SK-N-SH (cell line): Measurements from ENCODE around the gene WWC2. TPM values are rescaled to one million over a fixed set of nuclear protein-coding genes. Genes with fewer than 3 reads are reported as not detected.
A peak's percentile ranks its signal among the peaks of the same experiment; 100 is the strongest.

Experiments used
- CTCF ChIA-PET: fragments of 300-600, 350-600 bp; formaldehyde crosslinking; extraction: SDS; loops from one replicate; lab custom pipeline; 2021; lab: Yijun Ruan, JAX
- POLR2A ChIA-PET: fragments of 350-600 bp; sonication (Branson Sonifier 250); formaldehyde crosslinking; extraction: SDS; loops from one replicate; lab custom pipeline; 2020; ENCODE audit warnings: antibody characterized with exemption, inconsistent platforms; lab: Yijun Ruan, JAX
- DNase-seq: peaks from one replicate; pipeline ENCODE4 v3.0.0; 2012
- H2AFZ ChIP-seq: fragments of 200-600 bp; sonication (generic); 2 replicates; pipeline ENCODE4 v1.8.1; 2016; ENCODE audit warnings: antibody characterized with exemption, mild to moderate bottlenecking, low read depth
- H3F3A ChIP-seq: fragments of 200-600 bp; sonication (generic); replicated peaks from 2 replicates; pipeline ENCODE3; 2016; ENCODE audit warnings: antibody characterized with exemption, mild to moderate bottlenecking; ENCODE audit not compliant: insufficient read depth
- H3K27ac ChIP-seq, 2 experiments: fragments of 200-500 bp in 1 of 2; fragments of 200-600 bp in 1 of 2; sonication (Bioruptor generic) in 1 of 2; sonication (generic), shearing (Covaris generic) in 1 of 2; 2 replicates each; pipeline versions ENCODE4 v1.5.1 to v1.6.1; 2014 to 2016; ENCODE audit warnings: low read depth in 2 of 2, inconsistent platforms in 1 of 2, low read length in 1 of 2, mild to moderate bottlenecking in 1 of 2, mixed read lengths in 1 of 2
- H3K27me3 ChIP-seq: fragments of 200-600 bp; sonication (generic), shearing (Covaris generic); 2 replicates; pipeline ENCODE4 v1.6.1; 2016; ENCODE audit warnings: mixed run types; ENCODE audit not compliant: insufficient read depth
- H3K36me3 ChIP-seq, 2 experiments: fragments of 200-500 bp in 1 of 2; fragments of 200-600 bp in 1 of 2; sonication (Bioruptor generic) in 1 of 2; sonication (generic) in 1 of 2; replicated peaks in 1 of 2; 2 replicates each; pipeline versions ENCODE3 to v1.5.1; 2014 to 2016; ENCODE audit warnings: low read length in 1 of 2, mild to moderate bottlenecking in 1 of 2; ENCODE audit not compliant: insufficient read depth in 2 of 2, control insufficient read depth in 1 of 2
- H3K4me1 ChIP-seq, 2 experiments: fragments of 200-500 bp in 1 of 2; fragments of 200-600 bp in 1 of 2; sonication (Bioruptor generic) in 1 of 2; sonication (generic), shearing (Covaris generic) in 1 of 2; 2 replicates each; pipeline versions ENCODE4 v1.5.1 to v1.6.1; 2014 to 2016; ENCODE audit warnings: low read depth in 1 of 2, low read length in 1 of 2, mixed run types in 1 of 2; ENCODE audit not compliant: insufficient read depth in 2 of 2, control insufficient read depth in 1 of 2
- H3K4me2 ChIP-seq: fragments of 200-600 bp; sonication (generic), shearing (Covaris generic); 2 replicates; pipeline ENCODE4 v1.6.1; 2017; ENCODE audit warnings: mixed run types
- H3K4me3 ChIP-seq, 2 experiments: fragments of 200-500 bp in 1 of 2; fragments of 200-600 bp in 1 of 2; sonication (Bioruptor generic) in 1 of 2; sonication (generic), shearing (Covaris generic) in 1 of 2; 2 replicates each; pipeline versions ENCODE4 v1.5.1 to v1.8.1; 2014 to 2016; ENCODE audit warnings: low read depth in 2 of 2, inconsistent platforms in 1 of 2, low read length in 1 of 2, mild to moderate bottlenecking in 1 of 2, mixed read lengths in 1 of 2, moderate library complexity in 1 of 2
- H3K79me2 ChIP-seq: fragments of 200-600 bp; sonication (generic); 2 replicates; pipeline ENCODE4 v1.8.1; 2017; ENCODE audit warnings: mild to moderate bottlenecking; ENCODE audit not compliant: insufficient read depth
- H3K9ac ChIP-seq: fragments of 200-600 bp; sonication (generic); 2 replicates; pipeline ENCODE4 v1.6.1; 2017; ENCODE audit warnings: mixed run types
- H3K9me2 ChIP-seq: fragments of 200-600 bp; sonication (generic); 2 replicates; pipeline ENCODE4 v1.6.1; 2017; ENCODE audit warnings: mixed run types
- H3K9me3 ChIP-seq: fragments of 200-600 bp; sonication (generic); 2 replicates; pipeline ENCODE4 v1.6.1; 2017; ENCODE audit warnings: mixed run types, mild to moderate bottlenecking, moderate library complexity
- H4K20me1 ChIP-seq: fragments of 200-600 bp; sonication (generic); 2 replicates; pipeline ENCODE4 v1.6.1; 2017; ENCODE audit warnings: mild to moderate bottlenecking, mixed run types; ENCODE audit not compliant: insufficient read depth
- CHD2 ChIP-seq: fragments of 150-350 bp; IDR thresholded peaks from 2 replicates; pipeline ENCODE4 v1.6.1; 2018; ENCODE audit warnings: low read length; ENCODE audit not compliant: partially characterized antibody
- ELF1 ChIP-seq: IDR thresholded peaks from 2 replicates; pipeline ENCODE4 v1.4.0; 2012
- EZH2phosphoT487 ChIP-seq: fragments of 200-600 bp; sonication (generic); IDR thresholded peaks from 2 replicates; pipeline ENCODE4 v1.6.1; 2017; ENCODE audit warnings: low read depth, mixed run types, mild to moderate bottlenecking, antibody characterized with exemption, moderate library complexity, borderline replicate concordance
- FOSL2 ChIP-seq: IDR thresholded peaks from 2 replicates; pipeline ENCODE4 v1.4.0; 2012; ENCODE audit warnings: low read depth, mild to moderate bottlenecking, moderate library complexity, borderline replicate concordance
- FOXJ3 ChIP-seq: sonication (generic); formaldehyde crosslinking; IDR thresholded peaks from 2 replicates; pipeline ENCODE4 v1.5.1; 2020; ENCODE audit warnings: mild to moderate bottlenecking, missing genetic modification reagents
- GABPA ChIP-seq: IDR thresholded peaks from 2 replicates; pipeline ENCODE4 v1.4.0; 2012; ENCODE audit warnings: low read depth, mild to moderate bottlenecking
- IRF3 ChIP-seq: fragments of 150-350 bp; IDR thresholded peaks from 2 replicates; pipeline ENCODE4 v1.6.1; 2016; ENCODE audit warnings: mild to moderate bottlenecking, low read depth, low read length
- JUND ChIP-seq: IDR thresholded peaks from 2 replicates; pipeline ENCODE4 v1.4.0; 2012
- MXI1 ChIP-seq: IDR thresholded peaks from 2 replicates; pipeline ENCODE4 v1.6.1; 2012; ENCODE audit warnings: mild to moderate bottlenecking, low read depth, low read length, improper control_type of control experiment
- NFIC ChIP-seq: IDR thresholded peaks from 2 replicates; pipeline ENCODE4 v1.4.0; 2012; ENCODE audit warnings: borderline replicate concordance
- POLR2AphosphoS5 ChIP-seq: IDR thresholded peaks from 2 replicates; pipeline ENCODE4 v1.6.1; 2012; ENCODE audit warnings: low read depth, low read length
- RCOR1 ChIP-seq: fragments of 150-350 bp; IDR thresholded peaks from 2 replicates; pipeline ENCODE4 v1.6.1; 2017; ENCODE audit warnings: antibody characterized with exemption, low read length
- RXRA ChIP-seq: IDR thresholded peaks from 2 replicates; pipeline ENCODE4 v1.4.0; 2012; ENCODE audit warnings: low read depth, mild to moderate bottlenecking, borderline replicate concordance
- TAF1 ChIP-seq: IDR thresholded peaks from 2 replicates; pipeline ENCODE4 v1.6.1; 2012; ENCODE audit warnings: low read depth, mild to moderate bottlenecking, low read length, moderate library complexity, borderline replicate concordance
- TCF12 ChIP-seq: IDR thresholded peaks from 2 replicates; pipeline ENCODE4 v1.4.0; 2012
- TEAD4 ChIP-seq: IDR thresholded peaks from 2 replicates; pipeline ENCODE4 v1.4.0; 2012; ENCODE audit warnings: mild to moderate bottlenecking, borderline replicate concordance; ENCODE audit not compliant: insufficient read depth
- USF2 ChIP-seq: fragments of 150-350 bp; IDR thresholded peaks from 2 replicates; pipeline ENCODE4 v1.6.1; 2017; ENCODE audit warnings: antibody characterized with exemption, low read length, low read depth, borderline replicate concordance
- WGBS: methylation state at CpG from one replicate; pipeline ENCODE4 v1.1.6; 2017; ENCODE audit warnings: low lambda C conversion rate; 5-methylcytosine and 5-hydroxymethylcytosine counted together
- polyA plus RNA-seq, 3 experiments: library from polyadenylated mRNA; depleted of rRNA; stranded (reverse); fragments of >200 nt; gene quantifications; 2 replicates each; pipeline ENCODE4 v1.2.3, GENCODE V29; 2012
- TF ChIP-seq, protein P1 (sequence below): IDR thresholded peaks from 2 replicates; pipeline ENCODE4 v1.4.0; 2012; ENCODE audit warnings: low read depth, borderline replicate concordance
- TF ChIP-seq, protein P2 (sequence below): IDR thresholded peaks from 2 replicates; pipeline ENCODE4; 2012
- TF ChIP-seq, protein P3 (sequence below): IDR thresholded peaks from 2 replicates; pipeline ENCODE4 v1.4.0; 2012; ENCODE audit warnings: low read depth

Gene WWC2
- polyA plus RNA-seq, 1 of the 3 experiments (the other 2 are of a cell fraction) = 18.4 TPM

DNA sequence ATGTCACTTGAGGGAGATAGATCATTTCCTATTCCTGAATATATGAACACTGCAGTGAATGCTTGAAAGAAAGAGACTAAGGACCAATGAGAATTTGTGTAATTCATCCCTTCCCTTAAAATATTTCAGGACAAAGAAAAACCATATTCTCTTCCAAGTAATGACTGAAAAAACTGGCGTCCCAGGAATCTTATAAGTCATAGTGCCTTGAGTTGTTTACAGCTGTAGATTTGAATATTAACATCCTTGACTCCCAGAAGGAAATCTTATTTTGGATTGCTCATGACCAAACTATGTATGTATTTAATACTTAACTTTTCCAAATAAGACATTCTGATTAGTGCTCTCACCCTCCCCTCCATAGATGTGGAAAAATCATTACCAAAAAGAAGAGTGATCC lies 165.6 kb downstream of the WWC2 start:
- no peak overlapping the region for H3K4me3 ChIP-seq
- peaks cover 40 to 55% of the 10 kb centered on the region in 2 experiments for H3K36me3 ChIP-seq
- H2AFZ ChIP-seq = no peak overlapping the region
- 0 out of 2 replicates have a peak, but pooled peaks cover 3% of the 10 kb centered on the region for H4K20me1 ChIP-seq
- H3K9me3 ChIP-seq = no peaks in the 10 kb centered on the region
- H3K79me2 ChIP-seq = no peaks in the 10 kb centered on the region
- no peaks in the 10 kb centered on the region for H3K27me3 ChIP-seq
- H3K4me2 ChIP-seq = no peak overlapping the region; the same call in 1 of the 2 replicates
- H3K4me1 ChIP-seq = peaks cover 5 to 23% of the 10 kb centered on the region in 2 experiments; a peak in 2 of 4 replicates
- no peak for DNase-seq
- H3K27ac ChIP-seq = no peak overlapping the region
- H3F3A ChIP-seq = peaks cover 14% of the 10 kb centered on the region
- no peak overlapping the region for H3K9ac ChIP-seq
- 54% methylated on average over 1 of the region's 1 CpG for WGBS
- ChIA-PET CTCF (interaction anchor here (0.7 to 5.0 kb wide), 5 partner anchors 8 to 1266 kb away, joined by 3 to 84 read pairs (median 74); no protein-coding TSS in a partner anchor), POLR2A (no interaction called here)
- TF ChIP-seq FOSL2 (0 out of 2 replicates have a peak, but pooled peaks have one; percentile 3), CHD2 (no peak)
- H3K9me2 ChIP-seq = no peaks in the 10 kb centered on the region

DNA sequence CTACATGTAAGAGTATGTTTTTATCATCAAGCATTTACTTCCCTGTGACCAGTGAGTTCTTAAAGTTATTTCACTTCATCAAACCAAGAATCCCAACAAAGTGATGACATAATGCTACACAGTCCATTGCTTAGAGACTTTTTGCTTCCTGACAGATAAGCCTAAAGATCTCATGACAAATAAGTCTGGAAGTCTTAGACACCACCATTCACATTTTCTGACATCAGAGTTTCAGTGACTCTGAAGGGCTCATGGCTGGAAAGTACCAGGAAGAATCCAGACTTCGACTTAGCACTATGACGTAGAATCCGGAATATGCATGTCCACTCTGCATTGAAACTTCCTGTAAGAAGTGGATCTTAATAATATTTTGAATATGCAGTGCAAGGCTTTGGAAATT lies 167.3 kb downstream of the WWC2 start:
- Histone ChIP-seq H3K4me2 (no peak overlapping the region), H3K9me2 (no peaks in the 10 kb centered on the region), H2AFZ (no peak overlapping the region), H3K27me3 (no peaks in the 10 kb centered on the region)
- DNase-seq = no peak
- TF ChIP-seq, protein P1, sequence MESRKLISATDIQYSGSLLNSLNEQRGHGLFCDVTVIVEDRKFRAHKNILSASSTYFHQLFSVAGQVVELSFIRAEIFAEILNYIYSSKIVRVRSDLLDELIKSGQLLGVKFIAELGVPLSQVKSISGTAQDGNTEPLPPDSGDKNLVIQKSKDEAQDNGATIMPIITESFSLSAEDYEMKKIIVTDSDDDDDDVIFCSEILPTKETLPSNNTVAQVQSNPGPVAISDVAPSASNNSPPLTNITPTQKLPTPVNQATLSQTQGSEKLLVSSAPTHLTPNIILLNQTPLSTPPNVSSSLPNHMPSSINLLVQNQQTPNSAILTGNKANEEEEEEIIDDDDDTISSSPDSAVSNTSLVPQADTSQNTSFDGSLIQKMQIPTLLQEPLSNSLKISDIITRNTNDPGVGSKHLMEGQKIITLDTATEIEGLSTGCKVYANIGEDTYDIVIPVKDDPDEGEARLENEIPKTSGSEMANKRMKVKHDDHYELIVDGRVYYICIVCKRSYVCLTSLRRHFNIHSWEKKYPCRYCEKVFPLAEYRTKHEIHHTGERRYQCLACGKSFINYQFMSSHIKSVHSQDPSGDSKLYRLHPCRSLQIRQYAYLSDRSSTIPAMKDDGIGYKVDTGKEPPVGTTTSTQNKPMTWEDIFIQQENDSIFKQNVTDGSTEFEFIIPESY = no peak
- TF ChIP-seq RCOR1 (no peak), USF2 (no peak), FOSL2 (no peak), GABPA (no peak), POLR2AphosphoS5 (no peak), CHD2 (no peak), ELF1 (no peak), JUND (no peak), IRF3 (no peak), FOXJ3 (CRISPR knock-in tag) (no peak), RXRA (no peak), TEAD4 (no peak), NFIC (no peak), TCF12 (no peak), MXI1 (no peak), TAF1 (no peak), EZH2phosphoT487 (no peak)
- TF ChIP-seq, protein P2, sequence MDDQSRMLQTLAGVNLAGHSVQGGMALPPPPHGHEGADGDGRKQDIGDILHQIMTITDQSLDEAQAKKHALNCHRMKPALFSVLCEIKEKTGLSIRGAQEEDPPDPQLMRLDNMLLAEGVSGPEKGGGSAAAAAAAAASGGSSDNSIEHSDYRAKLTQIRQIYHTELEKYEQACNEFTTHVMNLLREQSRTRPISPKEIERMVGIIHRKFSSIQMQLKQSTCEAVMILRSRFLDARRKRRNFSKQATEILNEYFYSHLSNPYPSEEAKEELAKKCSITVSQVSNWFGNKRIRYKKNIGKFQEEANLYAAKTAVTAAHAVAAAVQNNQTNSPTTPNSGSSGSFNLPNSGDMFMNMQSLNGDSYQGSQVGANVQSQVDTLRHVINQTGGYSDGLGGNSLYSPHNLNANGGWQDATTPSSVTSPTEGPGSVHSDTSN = no peak
- TF ChIP-seq, protein P3, sequence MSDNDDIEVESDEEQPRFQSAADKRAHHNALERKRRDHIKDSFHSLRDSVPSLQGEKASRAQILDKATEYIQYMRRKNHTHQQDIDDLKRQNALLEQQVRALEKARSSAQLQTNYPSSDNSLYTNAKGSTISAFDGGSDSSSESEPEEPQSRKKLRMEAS = no peak
- TF ChIP-seq, all 33 proteins: peak for 0
- ChIA-PET POLR2A (no interaction called here), CTCF (interaction anchor here (0.9 to 1.7 kb wide), 3 partner anchors 9 to 329 kb away, joined by 3 to 5 read pairs (median 5); no protein-coding TSS in a partner anchor)
- Histone ChIP-seq H3K36me3 (peaks cover 29 to 50% of the 10 kb centered on the region in 2 experiments), H3K9me3 (no peaks in the 10 kb centered on the region), H3K79me2 (no peaks in the 10 kb centered on the region), H3F3A (peaks cover 10% of the 10 kb centered on the region), H3K4me3 (no peak overlapping the region), H3K27ac (no peak overlapping the region), H4K20me1 (0 out of 2 replicates have a peak, but pooled peaks cover 3% of the 10 kb centered on the region), H3K9ac (no peak overlapping the region), H3K4me1 (peaks cover 5 to 23% of the 10 kb centered on the region in 2 experiments; a peak in 2 of 4 replicates)
- WGBS = 83% methylated on average over 3 of the region's 3 CpGs
